ENCODE results near the gene MVD. TPM values are rescaled to one million over a fixed set of nuclear protein-coding genes. Genes with fewer than 3 reads are reported as not detected.

MVD gene
- total RNA-seq, 1 donor from 2014 or later = 78.1 TPM

DNA sequence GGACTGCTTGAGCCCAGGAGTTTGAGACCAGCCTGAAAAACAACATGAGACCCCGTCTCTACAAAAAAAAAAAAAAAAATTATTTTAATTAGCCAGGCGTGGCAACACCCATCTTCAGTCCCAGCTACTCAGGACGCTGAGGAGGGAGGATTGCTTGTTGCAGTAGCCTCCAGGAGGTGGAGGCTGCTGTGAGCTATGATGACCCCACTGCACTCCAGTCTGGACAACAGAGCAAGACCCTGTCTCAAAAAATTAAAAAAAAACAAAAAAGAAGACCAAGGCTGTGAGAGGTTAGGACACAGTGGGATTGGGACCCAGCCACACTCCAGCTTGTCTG lies 24.8 kb upstream of the MVD start:
- Mint-ChIP-seq H3K36me3 (ENCODE audit: insufficient read depth) (no peaks in the 10 kb centered on the region), H3K27me3 (peaks cover 40% of the 10 kb centered on the region), H3K4me3 (ENCODE audit: low read depth) (no peak overlapping the region), H3K9me3 (ENCODE audit: low read depth) (no peaks in the 10 kb centered on the region), H3K27ac (peak overlapping the region; percentile 62), H3K4me1 (ENCODE audit: low read depth) (peaks cover 6% of the 10 kb centered on the region)
- TF ChIP-seq, protein P1, sequence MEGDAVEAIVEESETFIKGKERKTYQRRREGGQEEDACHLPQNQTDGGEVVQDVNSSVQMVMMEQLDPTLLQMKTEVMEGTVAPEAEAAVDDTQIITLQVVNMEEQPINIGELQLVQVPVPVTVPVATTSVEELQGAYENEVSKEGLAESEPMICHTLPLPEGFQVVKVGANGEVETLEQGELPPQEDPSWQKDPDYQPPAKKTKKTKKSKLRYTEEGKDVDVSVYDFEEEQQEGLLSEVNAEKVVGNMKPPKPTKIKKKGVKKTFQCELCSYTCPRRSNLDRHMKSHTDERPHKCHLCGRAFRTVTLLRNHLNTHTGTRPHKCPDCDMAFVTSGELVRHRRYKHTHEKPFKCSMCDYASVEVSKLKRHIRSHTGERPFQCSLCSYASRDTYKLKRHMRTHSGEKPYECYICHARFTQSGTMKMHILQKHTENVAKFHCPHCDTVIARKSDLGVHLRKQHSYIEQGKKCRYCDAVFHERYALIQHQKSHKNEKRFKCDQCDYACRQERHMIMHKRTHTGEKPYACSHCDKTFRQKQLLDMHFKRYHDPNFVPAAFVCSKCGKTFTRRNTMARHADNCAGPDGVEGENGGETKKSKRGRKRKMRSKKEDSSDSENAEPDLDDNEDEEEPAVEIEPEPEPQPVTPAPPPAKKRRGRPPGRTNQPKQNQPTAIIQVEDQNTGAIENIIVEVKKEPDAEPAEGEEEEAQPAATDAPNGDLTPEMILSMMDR (IDR thresholded peaks at IDR 0.05; ENCODE audit: unreplicated experiment) = no peak
- DNase-seq (ENCODE audit: low spot score, unreplicated experiment) = no peak

DNA sequence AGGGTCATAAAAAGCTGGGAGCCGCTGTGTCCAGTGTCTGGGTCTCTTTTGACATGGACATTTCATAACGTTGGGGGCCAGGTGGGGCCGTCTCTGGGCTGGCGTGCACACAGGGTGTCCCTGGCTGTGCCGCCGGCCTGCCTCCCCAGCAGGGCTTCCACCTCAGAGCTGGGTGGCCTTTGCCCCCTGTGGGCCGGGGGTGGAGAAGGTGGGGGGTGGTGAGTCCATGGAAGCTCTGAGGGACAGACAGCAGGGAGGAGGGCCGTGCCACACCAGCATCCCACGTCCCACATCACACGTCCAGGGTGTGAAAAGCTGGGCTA lies 24.3 kb upstream of the MVD start:
- peak; percentile 9 for DNase-seq (ENCODE audit: low spot score, unreplicated experiment)
- peaks cover 6% of the 10 kb centered on the region for H3K4me1 Mint-ChIP-seq (ENCODE audit: low read depth)
- H3K4me3 Mint-ChIP-seq (ENCODE audit: low read depth) = no peak overlapping the region
- H3K27me3 Mint-ChIP-seq = peaks cover 44% of the 10 kb centered on the region
- H3K36me3 Mint-ChIP-seq (ENCODE audit: insufficient read depth) = no peaks in the 10 kb centered on the region
- TF ChIP-seq, protein P1 (IDR thresholded peaks at IDR 0.05; ENCODE audit: unreplicated experiment) = no peak
- no peaks in the 10 kb centered on the region for H3K9me3 Mint-ChIP-seq (ENCODE audit: low read depth)
- H3K27ac Mint-ChIP-seq = no peak overlapping the region

DNA sequence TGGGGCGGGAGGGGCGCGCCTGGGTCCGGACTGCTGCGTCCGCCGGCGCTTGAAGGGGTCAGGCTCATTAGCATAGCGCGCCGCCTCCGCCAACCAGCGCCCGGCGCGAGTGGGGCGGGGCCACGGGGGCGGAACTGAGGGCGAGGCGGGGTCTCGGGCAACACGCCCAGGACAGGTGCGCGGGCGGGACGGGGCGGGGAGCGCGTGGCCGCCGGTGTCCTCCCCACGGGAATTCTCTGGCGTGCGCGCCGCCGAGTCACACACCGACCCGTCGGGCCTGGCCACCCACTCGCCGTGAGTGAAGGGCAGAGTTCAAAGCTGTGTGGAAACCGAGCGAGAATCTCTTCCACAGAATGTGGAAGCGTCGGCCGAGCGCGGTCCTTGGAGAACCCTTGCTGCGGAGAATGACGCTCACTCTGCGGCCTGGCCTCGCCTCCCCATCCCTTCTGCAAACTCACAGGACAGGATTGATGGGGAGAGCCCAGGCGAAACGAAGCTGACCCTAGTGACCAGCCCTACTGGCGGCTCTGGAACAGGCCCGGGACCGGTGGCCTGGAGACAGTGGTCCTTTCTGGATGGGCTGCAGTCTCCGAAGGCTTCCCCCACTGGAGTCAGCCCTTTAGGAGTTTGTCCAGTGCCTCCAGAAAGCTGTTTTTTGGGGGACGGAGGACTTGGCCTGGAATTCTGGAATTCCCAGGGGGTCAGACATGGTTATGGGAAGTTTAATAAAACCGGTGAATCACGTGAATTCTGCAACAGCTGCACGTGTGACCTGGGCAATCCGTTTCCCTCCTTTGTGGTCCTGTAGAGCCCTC lies 23.8 kb upstream of the MVD start, which contains the start of gene SNAI3:
SNAI3 (minus strand) TSS at position 69 of the 815 bp plus-strand sequence. CDS start 101 bp downstream, outside the sequence.
- peaks cover 6% of the 10 kb centered on the region for H3K4me1 Mint-ChIP-seq (ENCODE audit: low read depth)
- DNase-seq (ENCODE audit: low spot score, unreplicated experiment) = peak; percentile 83
- H3K27ac Mint-ChIP-seq = peak within 1 kb of the TSS; percentile 67
- H3K27me3 Mint-ChIP-seq = peaks cover 45% of the 10 kb centered on the region
- H3K4me3 Mint-ChIP-seq (ENCODE audit: low read depth) = peak within 1 kb of the TSS; percentile 68
- TF ChIP-seq, protein P1 (IDR thresholded peaks at IDR 0.05; ENCODE audit: unreplicated experiment) = no peak
- no peaks in the 10 kb centered on the region for H3K36me3 Mint-ChIP-seq (ENCODE audit: insufficient read depth)
- no peaks in the 10 kb centered on the region for H3K9me3 Mint-ChIP-seq (ENCODE audit: low read depth)

DNA sequence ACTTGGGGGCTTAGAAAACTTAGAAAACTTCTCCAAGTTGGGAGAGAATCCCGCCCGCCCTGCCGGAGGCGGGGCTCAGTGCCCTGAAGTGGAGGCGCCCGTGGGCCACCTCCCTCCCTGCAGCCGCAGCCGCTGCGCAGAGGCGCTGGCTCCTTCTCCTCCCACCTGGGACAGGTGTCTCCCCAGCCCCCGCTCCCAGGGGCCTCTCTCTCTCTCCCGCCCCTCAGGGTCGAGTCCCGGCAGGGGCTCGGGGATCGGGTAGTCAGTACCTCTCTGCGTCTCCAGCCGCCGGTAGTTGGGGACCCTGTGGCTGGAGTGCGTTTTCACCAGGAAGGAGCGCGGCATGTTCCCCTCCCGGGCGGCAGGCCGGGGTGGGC lies 23.2 kb upstream of the MVD start:
- no peak for DNase-seq (ENCODE audit: low spot score, unreplicated experiment)
- Mint-ChIP-seq H3K27ac (no peak overlapping the region), H3K27me3 (peaks cover 45% of the 10 kb centered on the region), H3K9me3 (ENCODE audit: low read depth) (no peaks in the 10 kb centered on the region), H3K36me3 (ENCODE audit: insufficient read depth) (no peaks in the 10 kb centered on the region), H3K4me3 (ENCODE audit: low read depth) (peak overlapping the region; percentile 68), H3K4me1 (ENCODE audit: low read depth) (peaks cover 6% of the 10 kb centered on the region)
- TF ChIP-seq, protein P1 (IDR thresholded peaks at IDR 0.05; ENCODE audit: unreplicated experiment) = no peak

DNA sequence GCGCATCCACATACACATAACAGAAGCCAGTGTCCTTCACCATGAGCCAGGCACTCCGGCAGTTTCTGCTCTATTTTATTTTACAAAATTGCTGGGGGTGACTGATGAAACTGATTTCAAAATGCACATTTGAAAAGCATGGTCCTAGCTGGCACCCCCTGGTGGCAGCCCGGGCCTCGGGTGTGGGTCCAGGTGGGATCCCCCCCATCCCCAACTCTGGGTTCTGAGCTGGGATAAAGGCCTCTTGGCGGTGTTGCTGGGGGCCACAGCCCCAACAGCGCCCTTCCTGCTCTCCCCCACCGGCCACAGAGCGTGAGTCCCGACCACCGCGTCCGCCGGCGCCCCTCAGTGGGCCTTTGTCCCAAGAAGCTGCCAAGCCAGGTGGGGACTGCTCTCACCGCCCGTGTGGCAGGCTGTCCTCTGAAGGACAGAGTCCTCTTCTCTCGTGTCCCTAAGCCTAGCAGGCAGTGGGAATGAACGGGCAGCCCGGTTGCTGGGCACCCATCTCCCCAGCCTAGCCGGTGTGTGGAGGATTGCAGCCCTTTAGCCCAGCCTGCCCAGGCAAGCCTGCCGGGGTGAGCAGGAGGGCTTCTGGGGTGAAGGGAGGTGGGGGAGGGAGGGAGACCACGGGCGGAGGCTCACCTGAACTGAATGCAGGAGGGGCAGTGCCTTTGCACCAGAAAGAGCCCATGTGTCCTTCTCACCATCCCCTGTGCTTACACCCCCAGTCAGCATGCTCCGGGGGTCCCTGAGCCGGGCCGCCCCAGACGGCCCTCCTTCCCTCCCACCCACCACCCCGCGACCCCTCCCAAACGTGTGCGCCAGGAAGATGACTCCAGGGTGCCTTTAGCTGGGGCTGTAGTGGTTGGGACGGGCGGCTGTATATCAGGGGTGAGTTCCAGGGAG lies 22.5 kb upstream of the MVD start:
- Mint-ChIP-seq H3K36me3 (ENCODE audit: insufficient read depth) (no peaks in the 10 kb centered on the region), H3K9me3 (ENCODE audit: low read depth) (no peaks in the 10 kb centered on the region), H3K4me3 (ENCODE audit: low read depth) (peak overlapping the region; percentile 68), H3K27ac (peak overlapping the region; percentile 67), H3K4me1 (ENCODE audit: low read depth) (peaks cover 6% of the 10 kb centered on the region), H3K27me3 (peaks cover 39% of the 10 kb centered on the region)
- TF ChIP-seq, protein P1 (IDR thresholded peaks at IDR 0.05; ENCODE audit: unreplicated experiment) = peak; percentile 65
- DNase-seq (ENCODE audit: low spot score, unreplicated experiment) = no peak
